HepG2 (cell line): ENCODE results near the gene PPM1F. TPM values are rescaled to one million over a fixed set of nuclear protein-coding genes. Genes with fewer than 3 reads are reported as not detected.

ENCODE experiments used
- BORCS8-MEF2B ChIP-seq: sonication (generic); formaldehyde crosslinking; IDR thresholded peaks from 2 replicates; pipeline ENCODE4 v1.8.0; 2022; ENCODE audit warnings: mild to moderate bottlenecking, missing genetic modification reagents
- BRCA1 ChIP-seq: sonication (generic); formaldehyde crosslinking; IDR thresholded peaks from 2 replicates; pipeline ENCODE4 v1.4.0; 2020; ENCODE audit warnings: missing genetic modification reagents
- MXD3 ChIP-seq: IDR thresholded peaks from 2 replicates; pipeline ENCODE4 v1.6.1; 2016; ENCODE audit warnings: mild to moderate bottlenecking, missing biosample characterization, missing genetic modification reagents
- PHB2 ChIP-seq: fragments of 450-650 bp; IDR thresholded peaks from 2 replicates; pipeline ENCODE4 v1.6.1; 2018; ENCODE audit not compliant: partially characterized antibody
- PHF21A ChIP-seq: sonication (generic); formaldehyde crosslinking; IDR thresholded peaks from 2 replicates; pipeline ENCODE4 v1.5.0; 2020; ENCODE audit warnings: mild to moderate bottlenecking, missing genetic modification reagents
- PPARG ChIP-seq: conservative IDR thresholded peaks from 2 replicates; pipeline ENCODE4 v1.6.1; 2016; ENCODE audit warnings: missing biosample characterization, missing genetic modification reagents
- PREB ChIP-seq: sonication (generic); formaldehyde crosslinking; IDR thresholded peaks from 2 replicates; pipeline ENCODE4 v1.4.0; 2020; ENCODE audit warnings: missing genetic modification reagents
- SAP130 ChIP-seq: IDR thresholded peaks from 2 replicates; pipeline ENCODE4 v1.6.1; 2016; ENCODE audit warnings: low read depth
- SP2 ChIP-seq: sonication (generic); formaldehyde crosslinking; IDR thresholded peaks from 2 replicates; pipeline ENCODE4 v1.5.1; 2020; ENCODE audit warnings: mild to moderate bottlenecking, missing genetic modification reagents
- SUZ12 ChIP-seq: fragments of 150-350 bp; IDR thresholded peaks from 2 replicates; pipeline ENCODE4 v1.6.1; 2014; ENCODE audit warnings: low read depth, low read length
- ZNF138 ChIP-seq: sonication (generic); formaldehyde crosslinking; IDR thresholded peaks from 2 replicates; pipeline ENCODE4 v1.5.0; 2020; ENCODE audit warnings: mild to moderate bottlenecking, low read depth, missing genetic modification reagents
- ZNF292 ChIP-seq: sonication (generic); formaldehyde crosslinking; IDR thresholded peaks from 2 replicates; pipeline ENCODE4 v1.8.1; 2022; ENCODE audit warnings: mild to moderate bottlenecking, low read depth, missing genetic modification reagents, borderline replicate concordance
- ZNF354B ChIP-seq: sonication (generic); formaldehyde crosslinking; IDR thresholded peaks from 2 replicates; pipeline ENCODE4 v1.8.0; 2022; ENCODE audit warnings: mild to moderate bottlenecking, missing genetic modification reagents
- ZNF546 ChIP-seq: sonication (generic); formaldehyde crosslinking; conservative IDR thresholded peaks from 2 replicates; pipeline ENCODE4 v1.8.1; 2023; ENCODE audit warnings: mild to moderate bottlenecking, missing genetic modification reagents
- ZNF724P ChIP-seq: sonication (generic); formaldehyde crosslinking; IDR thresholded peaks from 2 replicates; pipeline ENCODE4 v1.8.0; 2022; ENCODE audit warnings: missing genetic modification reagents, borderline replicate concordance
- ZNF749 ChIP-seq: sonication (generic); formaldehyde crosslinking; IDR thresholded peaks from 2 replicates; pipeline ENCODE4 v1.8.0; 2022; ENCODE audit warnings: mild to moderate bottlenecking, missing genetic modification reagents, moderate library complexity, borderline replicate concordance
- ZNF777 ChIP-seq: sonication (generic); formaldehyde crosslinking; IDR thresholded peaks from 2 replicates; pipeline ENCODE4 v1.4.0; 2020; ENCODE audit warnings: missing genetic modification reagents
- ZNF792 ChIP-seq: IDR thresholded peaks from 2 replicates; pipeline ENCODE4 v1.6.1; 2016
- ZNF879 ChIP-seq: sonication (generic); formaldehyde crosslinking; IDR thresholded peaks from 2 replicates; pipeline ENCODE4 v1.8.1; 2023; ENCODE audit warnings: missing genetic modification reagents
- ZNF891 ChIP-seq: sonication (generic); formaldehyde crosslinking; IDR thresholded peaks from 2 replicates; pipeline ENCODE4 v1.5.0; 2020; ENCODE audit warnings: mild to moderate bottlenecking, missing genetic modification reagents
- polyA plus RNA-seq, 8 experiments: library from polyadenylated mRNA; depleted of rRNA in 3 of 8; stranded (reverse) in 7 of 8; unstranded in 1 of 8; fragments of >200 nt; fragmentation: Illumina TruSeq in 4 of 8; extraction: Trizol in 4 of 8; gene quantifications; 2 replicates each; pipeline versions ENCODE4 v1.2.1 to v1.2.3, GENCODE V29; 2011 to 2016; ENCODE audit warnings: low read depth in 4 of 8, missing spikeins in 1 of 8, mixed read lengths in 1 of 8; ENCODE audit not compliant: insufficient read depth in 1 of 8
- total RNA-seq, 5 experiments: library from RNA; depleted of rRNA; stranded (reverse); fragments of >200 nt; fragmentation: Illumina TruSeq; extraction: Trizol; gene quantifications; 2 replicates each; pipeline ENCODE4 v1.2.3, GENCODE V29; 2016; ENCODE audit warnings: low read depth in 1 of 5
- TF ChIP-seq, protein P1 (sequence below): sonication (generic); formaldehyde crosslinking; IDR thresholded peaks from 2 replicates; pipeline ENCODE4 v1.4.0; 2020; ENCODE audit warnings: missing genetic modification reagents; ENCODE audit errors: not compliant biosample characterization
- TF ChIP-seq, protein P2 (sequence below): sonication (generic); formaldehyde crosslinking; IDR thresholded peaks from 2 replicates; pipeline ENCODE4 v1.4.0; 2020; ENCODE audit warnings: mild to moderate bottlenecking, missing genetic modification reagents
- TF ChIP-seq, protein P3 (sequence below): sonication (generic); formaldehyde crosslinking; IDR thresholded peaks from 2 replicates; pipeline ENCODE4 v1.4.0; 2020; ENCODE audit warnings: missing genetic modification reagents, borderline replicate concordance
- TF ChIP-seq, protein P4 (sequence below): IDR thresholded peaks from 2 replicates; pipeline ENCODE4 v1.6.1; 2018; ENCODE audit warnings: missing genetic modification reagents

Gene PPM1F
- total and polyA plus RNA-seq, 2 of the 13 experiments (the other 11 are each of a cell fraction or from before 2014, with no cell fraction given) = 11.0 to 19.6 TPM

- TF ChIP-seq, protein P1, sequence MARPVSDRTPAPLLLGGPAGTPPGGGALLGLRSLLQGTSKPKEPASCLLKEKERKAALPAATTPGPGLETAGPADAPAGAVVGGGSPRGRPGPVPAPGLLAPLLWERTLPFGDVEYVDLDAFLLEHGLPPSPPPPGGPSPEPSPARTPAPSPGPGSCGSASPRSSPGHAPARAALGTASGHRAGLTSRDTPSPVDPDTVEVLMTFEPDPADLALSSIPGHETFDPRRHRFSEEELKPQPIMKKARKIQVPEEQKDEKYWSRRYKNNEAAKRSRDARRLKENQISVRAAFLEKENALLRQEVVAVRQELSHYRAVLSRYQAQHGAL (CRISPR knock-in tag) = peak; percentile 93
- TF ChIP-seq, protein P2, sequence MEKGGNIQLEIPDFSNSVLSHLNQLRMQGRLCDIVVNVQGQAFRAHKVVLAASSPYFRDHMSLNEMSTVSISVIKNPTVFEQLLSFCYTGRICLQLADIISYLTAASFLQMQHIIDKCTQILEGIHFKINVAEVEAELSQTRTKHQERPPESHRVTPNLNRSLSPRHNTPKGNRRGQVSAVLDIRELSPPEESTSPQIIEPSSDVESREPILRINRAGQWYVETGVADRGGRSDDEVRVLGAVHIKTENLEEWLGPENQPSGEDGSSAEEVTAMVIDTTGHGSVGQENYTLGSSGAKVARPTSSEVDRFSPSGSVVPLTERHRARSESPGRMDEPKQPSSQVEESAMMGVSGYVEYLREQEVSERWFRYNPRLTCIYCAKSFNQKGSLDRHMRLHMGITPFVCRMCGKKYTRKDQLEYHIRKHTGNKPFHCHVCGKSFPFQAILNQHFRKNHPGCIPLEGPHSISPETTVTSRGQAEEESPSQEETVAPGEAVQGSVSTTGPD (CRISPR knock-in tag) = 0 out of 2 replicates have a peak, but pooled peaks have one; percentile 49
- no peak for TF ChIP-seq PREB (CRISPR knock-in tag)
- TF ChIP-seq ZNF354B (CRISPR knock-in tag) = no peak
- TF ChIP-seq ZNF749 (CRISPR knock-in tag) = peak; percentile 77
- TF ChIP-seq, protein P3, sequence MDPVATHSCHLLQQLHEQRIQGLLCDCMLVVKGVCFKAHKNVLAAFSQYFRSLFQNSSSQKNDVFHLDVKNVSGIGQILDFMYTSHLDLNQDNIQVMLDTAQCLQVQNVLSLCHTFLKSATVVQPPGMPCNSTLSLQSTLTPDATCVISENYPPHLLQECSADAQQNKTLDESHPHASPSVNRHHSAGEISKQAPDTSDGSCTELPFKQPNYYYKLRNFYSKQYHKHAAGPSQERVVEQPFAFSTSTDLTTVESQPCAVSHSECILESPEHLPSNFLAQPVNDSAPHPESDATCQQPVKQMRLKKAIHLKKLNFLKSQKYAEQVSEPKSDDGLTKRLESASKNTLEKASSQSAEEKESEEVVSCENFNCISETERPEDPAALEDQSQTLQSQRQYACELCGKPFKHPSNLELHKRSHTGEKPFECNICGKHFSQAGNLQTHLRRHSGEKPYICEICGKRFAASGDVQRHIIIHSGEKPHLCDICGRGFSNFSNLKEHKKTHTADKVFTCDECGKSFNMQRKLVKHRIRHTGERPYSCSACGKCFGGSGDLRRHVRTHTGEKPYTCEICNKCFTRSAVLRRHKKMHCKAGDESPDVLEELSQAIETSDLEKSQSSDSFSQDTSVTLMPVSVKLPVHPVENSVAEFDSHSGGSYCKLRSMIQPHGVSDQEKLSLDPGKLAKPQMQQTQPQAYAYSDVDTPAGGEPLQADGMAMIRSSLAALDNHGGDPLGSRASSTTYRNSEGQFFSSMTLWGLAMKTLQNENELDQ = peak; percentile 92
- TF ChIP-seq PPARG (CRISPR knock-in tag) = peak; percentile 67
- TF ChIP-seq PHF21A (CRISPR knock-in tag) = peak; percentile 82; the same call in 1 of the 2 replicates
- TF ChIP-seq ZNF292 = no peak
- TF ChIP-seq, protein P4, sequence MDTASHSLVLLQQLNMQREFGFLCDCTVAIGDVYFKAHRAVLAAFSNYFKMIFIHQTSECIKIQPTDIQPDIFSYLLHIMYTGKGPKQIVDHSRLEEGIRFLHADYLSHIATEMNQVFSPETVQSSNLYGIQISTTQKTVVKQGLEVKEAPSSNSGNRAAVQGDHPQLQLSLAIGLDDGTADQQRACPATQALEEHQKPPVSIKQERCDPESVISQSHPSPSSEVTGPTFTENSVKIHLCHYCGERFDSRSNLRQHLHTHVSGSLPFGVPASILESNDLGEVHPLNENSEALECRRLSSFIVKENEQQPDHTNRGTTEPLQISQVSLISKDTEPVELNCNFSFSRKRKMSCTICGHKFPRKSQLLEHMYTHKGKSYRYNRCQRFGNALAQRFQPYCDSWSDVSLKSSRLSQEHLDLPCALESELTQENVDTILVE (CRISPR knock-in tag) = peak; percentile 99
- peak; percentile 83; the same call in 1 of the 2 replicates for TF ChIP-seq BRCA1
- 0 out of 2 replicates have a peak, but pooled peaks have one; percentile 44 for TF ChIP-seq ZNF777
- peak; percentile 68; the same call in 1 of the 2 replicates for TF ChIP-seq ZNF792 (CRISPR knock-in tag)
- TF ChIP-seq ZNF546 = peak; percentile 74; the same call in 1 of the 2 replicates
- TF ChIP-seq ZNF879 (CRISPR knock-in tag) = no peak
- peak; percentile 91 for TF ChIP-seq MXD3
- peak; percentile 71; the same call in 1 of the 2 replicates for TF ChIP-seq ZNF891 (CRISPR knock-in tag)
- TF ChIP-seq ZNF138 = no peak
- TF ChIP-seq PHB2 = no peak
- no peak for TF ChIP-seq SUZ12
- peak; percentile 88 for TF ChIP-seq SAP130 (CRISPR knock-in tag)
- TF ChIP-seq BORCS8-MEF2B (CRISPR knock-in tag) = peak; percentile 82; the same call in 1 of the 2 replicates
- TF ChIP-seq SP2 = peak; percentile 52
- peak; percentile 54; the same call in 1 of the 2 replicates for TF ChIP-seq ZNF724P (CRISPR knock-in tag)
Observed at GRCh38 chr22:21982338-21982965, 29.8 kb upstream of the PPM1F start, which contains the start of gene TOP3B (continued).
